ENCODE results near the gene CHIT1. TPM values are rescaled to one million over a fixed set of nuclear protein-coding genes. Genes with fewer than 3 reads are reported as not detected.

Gene CHIT1
- total and polyA plus RNA-seq, 9 of the 15 experiments (the other 6 are each of a cell fraction or from before 2014, with no cell fraction given): not detected

- TF ChIP-seq ZZZ3 (IDR thresholded peaks at IDR 0.05) (no peak), GMEB1 (CRISPR knock-in tag; IDR thresholded peaks at IDR 0.05) (no peak), SPI1 (IDR thresholded peaks at IDR 0.05; ENCODE audit: borderline replicate concordance, low read depth, low read length) (no peak), SLC30A9 (CRISPR knock-in tag; IDR thresholded peaks at IDR 0.05) (no peak), MTA3 (IDR thresholded peaks at IDR 0.05; ENCODE audit: borderline replicate concordance) (no peak), CREB5 (CRISPR knock-in tag; IDR thresholded peaks at IDR 0.05) (no peak), CCAR2 (IDR thresholded peaks at IDR 0.05; ENCODE audit: low read depth, low read length) (no peak), ZNF717 (CRISPR knock-in tag; IDR thresholded peaks at IDR 0.05) (no peak), ZNF347 (CRISPR knock-in tag; IDR thresholded peaks at IDR 0.05; ENCODE audit: low read depth) (no peak), REST (IDR thresholded peaks at IDR 0.05; ENCODE audit: borderline replicate concordance) (peak; percentile 57), REST (CRISPR knock-in tag; IDR thresholded peaks at IDR 0.05; ENCODE audit: low read depth) (no peak), PATZ1 (CRISPR knock-in tag; IDR thresholded peaks at IDR 0.05; ENCODE audit: borderline replicate concordance) (no peak), HCFC1 (IDR thresholded peaks at IDR 0.05; ENCODE audit: low read depth, low read length) (peak; percentile 92), ETV1 (tag; conservative IDR thresholded peaks at IDR 0.05; ENCODE audit: low read depth) (no peak), ZNF282 (CRISPR knock-in tag; IDR thresholded peaks at IDR 0.05) (no peak)
These were observed 41.7 kb upstream of the CHIT1 start (continued) for GRCh38 chr1:203271018-203271743.
